Measurements from ENCODE around the gene GDF11. TPM values are rescaled to one million over a fixed set of nuclear protein-coding genes. Genes with fewer than 3 reads are reported as not detected.

Gene GDF11
- total RNA-seq, 1 experiment from 2014 or later = 2.8 TPM

GRCh38 chr12:55705782-55706402 is 37.0 kb upstream of the GDF11 start:
- in situ Hi-C loops (cut with HindIII; ENCODE audit: low pct_unique_long_range_greater_than_20kb, low sequenced_read_pairs) = no loop called here
- DNase-seq (ENCODE audit: low read depth) = no peak

GRCh38 chr12:55706568-55707218 is 36.2 kb upstream of the GDF11 start:
- no peak for DNase-seq (ENCODE audit: low read depth)
- in situ Hi-C loops (cut with HindIII; ENCODE audit: low pct_unique_long_range_greater_than_20kb, low sequenced_read_pairs) = no loop called here

DNA sequence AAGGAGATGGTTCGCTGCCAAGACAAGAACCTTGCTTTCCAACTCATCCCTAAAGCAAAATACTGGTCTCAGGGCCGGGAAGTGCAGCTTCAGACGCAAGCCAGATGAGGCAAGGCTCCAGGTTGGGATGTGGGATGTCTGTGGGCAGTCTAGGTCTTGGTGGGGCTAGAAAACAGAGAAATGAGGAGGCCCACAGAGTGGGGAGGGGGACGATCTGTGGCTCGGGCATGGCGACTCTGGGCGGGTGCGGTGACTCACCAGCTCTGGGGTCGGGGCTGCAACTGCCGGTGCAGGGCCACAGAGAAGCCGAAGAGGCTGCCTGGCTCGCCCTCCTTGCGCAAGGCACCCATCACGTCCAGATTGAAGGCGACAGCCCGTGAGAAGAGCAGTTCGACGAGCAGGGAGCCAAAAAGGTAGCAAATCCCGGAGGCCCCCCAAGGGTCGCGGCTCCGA is 35.7 kb upstream of the GDF11 start:
- DNase-seq (ENCODE audit: low read depth) = no peak
- in situ Hi-C loops (cut with HindIII; ENCODE audit: low pct_unique_long_range_greater_than_20kb, low sequenced_read_pairs) = no loop called here

GRCh38 chr12:55707841-55708694 is 34.9 kb upstream of the GDF11 start, which contains the start of gene ITGA7:
Gene ITGA7 (minus strand): TSS chr12:55707904. CDS start chr12:55707682, 222 bp downstream.
- peak; percentile 37 for DNase-seq (ENCODE audit: low read depth)
- in situ Hi-C loops (cut with HindIII; ENCODE audit: low pct_unique_long_range_greater_than_20kb, low sequenced_read_pairs) = no loop called here

DNA sequence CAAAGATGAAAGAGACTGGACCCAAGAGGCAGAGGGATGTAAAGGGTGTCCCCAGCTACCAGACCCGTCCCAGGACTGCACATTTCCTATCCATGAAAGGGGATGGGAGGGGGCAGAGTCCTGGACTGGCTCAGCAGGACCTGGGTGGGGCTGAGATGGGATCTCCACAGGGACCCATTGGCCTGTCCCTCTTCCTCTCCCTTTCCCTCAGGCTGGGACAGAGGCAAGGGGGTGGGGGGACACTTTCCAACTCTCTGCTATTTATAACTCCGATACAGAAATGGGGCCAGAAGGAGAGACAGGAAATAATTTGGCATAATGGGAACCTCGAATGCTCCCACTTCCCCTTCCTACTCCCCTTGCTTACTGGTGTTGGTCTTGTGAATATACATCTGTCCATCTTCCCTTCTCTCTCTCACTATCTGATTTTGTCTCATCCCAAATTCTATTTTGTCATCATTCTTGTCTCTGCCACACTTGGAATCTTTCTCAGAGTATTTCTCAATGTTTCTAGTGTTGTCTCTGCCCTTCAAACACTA is 34.2 kb upstream of the GDF11 start:
- in situ Hi-C loops (cut with HindIII; ENCODE audit: low pct_unique_long_range_greater_than_20kb, low sequenced_read_pairs) = no loop called here
- no peak for DNase-seq (ENCODE audit: low read depth)

GRCh38 chr12:55711786-55712553 is 31.0 kb upstream of the GDF11 start:
- no peak for DNase-seq (ENCODE audit: low read depth)
- in situ Hi-C loops (cut with HindIII; ENCODE audit: low pct_unique_long_range_greater_than_20kb, low sequenced_read_pairs) = no loop called here

DNA sequence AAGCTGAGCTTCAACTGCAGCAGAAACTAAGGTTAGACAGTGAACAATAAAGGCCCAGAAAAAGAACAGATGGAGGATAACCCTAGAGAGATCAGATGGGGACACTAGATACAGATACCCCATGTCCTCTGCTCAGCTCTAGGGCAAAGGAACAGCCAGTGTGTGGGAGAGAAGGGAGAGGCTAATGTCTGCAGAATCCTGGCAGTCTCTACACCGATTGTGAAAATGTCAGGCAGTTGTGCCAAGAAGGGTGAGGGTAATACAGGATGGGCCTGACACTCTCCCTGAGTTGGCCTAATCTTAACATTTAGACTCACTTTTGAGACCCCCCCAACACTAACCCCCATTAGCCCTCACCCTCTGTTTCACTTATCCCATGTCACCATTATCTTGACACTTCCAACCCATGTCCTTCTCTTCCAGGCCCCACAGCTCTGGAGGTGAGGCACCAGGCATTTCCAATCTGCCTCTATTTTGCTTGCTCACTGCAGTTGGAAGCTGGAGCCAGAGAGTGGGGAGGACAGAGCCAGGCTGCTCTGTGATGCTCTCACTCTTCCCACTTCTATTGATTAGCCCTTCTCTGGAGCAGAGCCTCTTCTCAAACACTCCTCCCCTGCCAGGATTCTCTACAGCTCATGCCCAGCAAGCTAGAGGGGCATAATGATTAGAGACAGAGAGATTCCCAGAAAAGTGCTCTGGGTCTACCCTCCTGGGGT is 30.1 kb upstream of the GDF11 start:
- in situ Hi-C loops (cut with HindIII; ENCODE audit: low pct_unique_long_range_greater_than_20kb, low sequenced_read_pairs) = no loop called here
- no peak for DNase-seq (ENCODE audit: low read depth)

DNA sequence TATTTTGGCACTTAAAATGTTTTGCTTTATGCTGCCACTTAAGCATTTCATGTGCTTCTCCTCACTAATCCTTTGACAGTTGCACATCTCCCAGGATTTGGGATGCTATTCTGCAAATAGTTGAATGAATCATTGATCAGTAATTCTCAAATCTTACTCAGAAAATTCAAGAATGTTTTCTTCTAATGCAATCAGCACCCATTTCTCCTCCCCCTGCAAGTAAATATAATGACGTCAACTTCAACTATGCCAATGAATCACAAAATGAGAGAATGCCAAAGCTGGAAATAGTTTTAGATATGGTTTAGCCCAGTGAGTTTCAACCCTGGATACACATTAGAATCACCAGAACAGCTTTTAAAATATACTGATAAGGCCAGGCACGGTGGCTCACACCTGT is 29.2 kb upstream of the GDF11 start:
- in situ Hi-C loops (cut with HindIII; ENCODE audit: low pct_unique_long_range_greater_than_20kb, low sequenced_read_pairs) = no loop called here
- DNase-seq (ENCODE audit: low read depth) = no peak

DNA sequence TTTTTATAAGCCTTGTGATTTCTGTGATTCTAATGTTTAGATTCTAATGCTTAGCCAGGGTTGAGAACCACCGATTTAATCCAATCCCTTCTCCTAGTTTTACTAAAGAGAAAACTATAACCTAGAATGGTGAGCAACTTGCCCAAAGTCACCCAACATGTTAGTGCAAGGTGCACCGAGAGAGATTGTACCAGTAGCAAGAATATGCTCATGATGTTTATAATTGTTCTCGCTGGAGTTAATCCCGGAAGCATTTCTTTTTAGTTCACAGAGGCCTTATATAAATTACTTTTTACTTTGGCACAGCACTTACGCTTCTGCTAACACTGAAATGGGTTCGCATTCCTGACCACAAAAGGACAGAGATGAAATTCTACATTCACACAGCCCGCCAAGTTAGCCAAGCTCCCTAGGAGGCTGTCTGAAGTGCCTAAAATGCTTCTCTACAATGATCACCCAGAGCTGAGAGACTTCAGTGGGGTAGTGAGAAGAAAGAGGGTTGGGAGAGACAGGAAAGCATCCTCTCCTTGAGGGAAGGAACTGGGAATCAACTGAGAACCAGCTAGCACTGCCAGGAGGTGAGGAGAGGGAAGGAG is 27.7 kb upstream of the GDF11 start:
- no peak for DNase-seq (ENCODE audit: low read depth)
- in situ Hi-C loops (cut with HindIII; ENCODE audit: low pct_unique_long_range_greater_than_20kb, low sequenced_read_pairs) = no loop called here

DNA sequence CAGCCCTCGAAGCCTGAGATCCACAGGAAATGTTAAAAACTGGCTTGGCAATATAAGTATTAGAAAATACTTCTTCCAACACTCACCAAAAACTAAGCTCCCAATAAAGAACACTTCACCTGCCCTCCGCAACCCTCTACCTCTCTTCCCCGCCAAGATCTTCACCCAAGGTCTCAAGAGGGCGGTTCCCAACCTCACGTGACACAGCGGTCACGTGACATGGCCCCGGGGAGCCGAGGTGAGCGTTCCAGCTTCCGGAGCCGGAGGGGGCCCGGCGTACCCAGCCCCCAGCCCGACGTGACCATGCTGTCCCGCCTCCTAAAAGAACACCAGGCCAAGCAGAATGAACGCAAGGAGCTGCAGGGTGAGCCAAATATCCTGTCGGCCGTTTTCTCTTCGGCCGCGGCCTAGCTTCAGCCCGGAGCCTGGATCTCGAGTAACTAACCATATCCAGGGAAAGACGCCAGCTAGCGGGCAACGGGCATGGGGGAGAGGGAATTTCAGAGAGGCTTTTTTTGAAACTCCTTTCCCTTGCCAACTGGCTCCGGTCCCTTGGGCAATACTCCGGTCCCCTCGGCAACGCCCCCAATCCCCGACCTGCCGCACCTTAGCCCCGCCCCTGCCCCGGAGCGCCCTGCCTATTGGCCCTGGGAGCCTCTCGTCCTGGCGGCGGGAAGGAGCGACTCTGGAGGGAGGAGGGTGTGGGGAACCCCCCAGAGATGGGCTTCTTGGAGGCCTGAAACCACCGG is 26.9 kb upstream of the GDF11 start, which contains the start of gene BLOC1S1:
Gene BLOC1S1, plus strand, starts transcription at position 214 of the 749 bp plus-strand sequence. Its CDS starts 6 bp downstream, at position 220.
- peak; percentile 95 for DNase-seq (ENCODE audit: low read depth)
- in situ Hi-C loops (cut with HindIII; ENCODE audit: low pct_unique_long_range_greater_than_20kb, low sequenced_read_pairs) = no loop called here

- in situ Hi-C loops (cut with HindIII; ENCODE audit: low pct_unique_long_range_greater_than_20kb, low sequenced_read_pairs) = no loop called here
- DNase-seq (ENCODE audit: low read depth) = no peak
These were observed 26.4 kb upstream of the GDF11 start for GRCh38 chr12:55716582-55716957.

- in situ Hi-C loops (cut with HindIII; ENCODE audit: low pct_unique_long_range_greater_than_20kb, low sequenced_read_pairs) = no loop called here
- peak; percentile 39 for DNase-seq (ENCODE audit: low read depth)
These were observed 25.6 kb upstream of the GDF11 start for GRCh38 chr12:55717011-55718007.

- in situ Hi-C loops (cut with HindIII; ENCODE audit: low pct_unique_long_range_greater_than_20kb, low sequenced_read_pairs) = no loop called here
- DNase-seq (ENCODE audit: low read depth) = no peak
These were observed 24.9 kb upstream of the GDF11 start for GRCh38 chr12:55718015-55718414.

DNA sequence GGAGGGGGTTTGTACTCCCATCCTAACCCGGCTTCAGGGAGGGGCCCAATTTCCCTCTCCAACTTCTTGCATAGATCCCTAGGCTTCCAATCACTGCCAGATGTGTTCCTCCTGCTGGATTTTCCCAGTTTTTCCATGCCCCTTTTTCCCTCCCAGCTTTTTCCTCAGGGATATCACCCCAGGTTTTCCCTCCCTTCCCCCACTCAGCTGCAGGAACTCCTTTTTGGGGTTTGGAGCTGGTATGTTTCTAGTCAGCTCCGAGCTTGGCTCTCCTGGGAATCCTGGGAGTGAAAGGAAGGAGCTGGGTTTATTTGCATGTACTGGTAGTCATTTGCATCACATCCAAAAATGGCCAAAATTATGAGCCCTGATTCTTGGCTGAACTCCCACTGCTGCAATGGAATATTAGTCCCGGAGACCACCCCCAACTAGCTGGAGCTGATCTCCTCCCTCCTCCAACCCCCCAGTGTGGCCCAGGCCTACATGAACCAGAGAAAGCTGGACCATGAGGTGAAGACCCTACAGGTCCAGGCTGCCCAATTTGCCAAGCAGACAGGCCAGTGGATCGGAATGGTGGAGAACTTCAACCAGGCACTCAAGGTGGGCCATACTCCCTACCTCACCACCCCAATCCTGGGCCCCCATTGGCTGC is 24.2 kb upstream of the GDF11 start:
- in situ Hi-C loops (cut with HindIII; ENCODE audit: low pct_unique_long_range_greater_than_20kb, low sequenced_read_pairs) = no loop called here

DNA sequence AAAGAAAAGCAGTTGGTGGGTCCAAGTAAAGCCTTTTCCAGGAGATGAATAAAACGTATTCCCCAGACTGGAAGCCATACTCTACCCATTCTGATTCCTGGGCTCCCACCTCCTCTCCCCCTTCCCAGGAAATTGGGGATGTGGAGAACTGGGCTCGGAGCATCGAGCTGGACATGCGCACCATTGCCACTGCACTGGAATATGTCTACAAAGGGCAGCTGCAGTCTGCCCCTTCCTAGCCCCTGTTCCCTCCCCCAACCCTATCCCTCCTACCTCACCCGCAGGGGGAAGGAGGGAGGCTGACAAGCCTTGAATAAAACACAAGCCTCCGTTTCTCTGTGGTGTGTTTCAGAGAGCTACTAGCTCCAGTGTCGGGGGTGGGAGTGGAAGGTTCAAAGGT is 23.6 kb upstream of the GDF11 start:
- in situ Hi-C loops (cut with HindIII; ENCODE audit: low pct_unique_long_range_greater_than_20kb, low sequenced_read_pairs) = no loop called here
- DNase-seq (ENCODE audit: low read depth) = no peak

More for the DNA sequence above, 24.2 kb upstream of the GDF11 start:
- no peak for DNase-seq (ENCODE audit: low read depth)
